ENCODE measurements around the gene MILR1. TPM values are rescaled to one million over a fixed set of nuclear protein-coding genes. Genes with fewer than 3 reads are reported as not detected.
A peak's percentile ranks its signal among the peaks of the same experiment; 100 is the strongest.

Gene MILR1
- total RNA-seq, 6 experiments from 2014 or later: 0.61 to 2.5 (median 1.5) TPM

DNA sequence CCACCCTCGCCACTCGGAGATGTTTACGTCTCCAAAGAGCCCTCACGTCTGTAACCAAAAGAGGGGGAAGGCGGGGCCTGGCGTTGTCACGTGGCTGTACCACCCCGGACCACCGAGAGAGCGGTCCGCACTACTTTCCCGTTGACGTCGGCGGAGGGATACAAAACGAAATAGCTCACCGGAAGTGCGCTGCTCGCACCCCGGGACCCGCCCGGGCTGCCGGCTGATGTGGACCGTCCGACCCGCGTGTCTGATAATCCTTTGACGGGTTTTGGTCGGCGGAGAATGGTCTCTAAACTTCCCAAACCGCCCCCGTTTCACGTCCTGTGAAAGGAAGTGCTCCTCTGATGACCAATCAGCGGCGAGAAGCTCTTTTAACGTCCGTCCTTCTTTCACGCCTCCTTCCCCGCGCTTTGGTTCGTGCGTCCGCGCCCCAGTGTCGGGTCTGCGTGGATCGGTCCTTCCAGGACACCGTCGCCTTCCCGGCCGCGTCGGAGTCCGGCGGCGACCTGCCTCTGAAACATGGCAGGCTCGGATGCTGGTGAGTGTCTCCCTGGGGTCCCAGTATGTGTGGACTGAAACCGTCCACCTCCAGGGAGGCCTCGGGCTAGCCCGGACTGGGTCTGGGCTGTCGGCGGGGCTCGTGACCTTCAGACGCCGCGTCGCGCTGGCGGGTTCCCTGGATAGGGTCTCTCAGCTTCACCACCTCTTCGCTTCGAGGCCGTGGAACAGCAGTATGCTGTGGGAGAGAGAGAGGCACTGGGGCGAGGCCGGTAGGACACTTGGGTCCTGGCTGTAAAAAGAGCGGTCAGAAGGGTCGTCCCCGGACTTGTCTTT is 57.9 kb downstream of the MILR1 start, which contains the start of gene CEP95:
Gene CEP95 (plus strand): TSS at position 402 of the 837 bp plus-strand sequence. CDS start 121 bp downstream, at position 523.
- peaks cover 26% of the 10 kb centered on the region for H3K27me3 Mint-ChIP-seq (ENCODE audit: insufficient read depth)
- DNase-seq: peak; percentile 98
- H3K27ac Mint-ChIP-seq: peak within 1 kb of the TSS; percentile 100
- H3K36me3 Mint-ChIP-seq (ENCODE audit: low read depth): peaks cover 64% of the 10 kb centered on the region
- H3K4me1 Mint-ChIP-seq (ENCODE audit: low read depth): peaks cover 44% of the 10 kb centered on the region
- H3K4me3 Mint-ChIP-seq: peak within 1 kb of the TSS; percentile 98
- TF ChIP-seq, protein P1, sequence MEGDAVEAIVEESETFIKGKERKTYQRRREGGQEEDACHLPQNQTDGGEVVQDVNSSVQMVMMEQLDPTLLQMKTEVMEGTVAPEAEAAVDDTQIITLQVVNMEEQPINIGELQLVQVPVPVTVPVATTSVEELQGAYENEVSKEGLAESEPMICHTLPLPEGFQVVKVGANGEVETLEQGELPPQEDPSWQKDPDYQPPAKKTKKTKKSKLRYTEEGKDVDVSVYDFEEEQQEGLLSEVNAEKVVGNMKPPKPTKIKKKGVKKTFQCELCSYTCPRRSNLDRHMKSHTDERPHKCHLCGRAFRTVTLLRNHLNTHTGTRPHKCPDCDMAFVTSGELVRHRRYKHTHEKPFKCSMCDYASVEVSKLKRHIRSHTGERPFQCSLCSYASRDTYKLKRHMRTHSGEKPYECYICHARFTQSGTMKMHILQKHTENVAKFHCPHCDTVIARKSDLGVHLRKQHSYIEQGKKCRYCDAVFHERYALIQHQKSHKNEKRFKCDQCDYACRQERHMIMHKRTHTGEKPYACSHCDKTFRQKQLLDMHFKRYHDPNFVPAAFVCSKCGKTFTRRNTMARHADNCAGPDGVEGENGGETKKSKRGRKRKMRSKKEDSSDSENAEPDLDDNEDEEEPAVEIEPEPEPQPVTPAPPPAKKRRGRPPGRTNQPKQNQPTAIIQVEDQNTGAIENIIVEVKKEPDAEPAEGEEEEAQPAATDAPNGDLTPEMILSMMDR (IDR thresholded peaks at IDR 0.05): no peak
- H3K9me3 Mint-ChIP-seq: peaks cover 9% of the 10 kb centered on the region; the same call in 1 of the 2 replicates

DNA sequence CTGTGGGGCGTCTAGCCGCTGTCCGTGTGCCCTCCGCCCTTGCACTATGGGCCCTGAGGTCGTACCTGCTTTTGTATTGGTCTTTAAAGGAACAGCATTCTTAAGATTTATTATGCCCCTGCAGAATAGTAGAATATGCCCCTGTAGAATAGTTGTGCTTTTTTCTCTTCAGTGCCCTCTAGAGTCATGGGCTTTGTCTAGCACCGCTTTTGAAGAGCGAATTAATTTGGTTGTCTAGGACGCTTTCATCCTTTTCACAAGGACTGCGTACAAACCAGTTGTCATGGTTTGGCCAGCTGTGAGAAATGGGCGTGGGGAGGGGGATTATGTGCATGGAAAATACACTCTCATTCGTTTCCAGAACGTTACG is 58.5 kb downstream of the MILR1 start:
- peaks cover 38% of the 10 kb centered on the region for H3K4me1 Mint-ChIP-seq (ENCODE audit: low read depth)
- H3K27me3 Mint-ChIP-seq (ENCODE audit: insufficient read depth): peaks cover 25% of the 10 kb centered on the region
- H3K9me3 Mint-ChIP-seq: peaks cover 9% of the 10 kb centered on the region; the same call in 1 of the 2 replicates
- H3K27ac Mint-ChIP-seq: peak overlapping the region; percentile 100
- peak; percentile 74 for DNase-seq
- peak overlapping the region; percentile 98 for H3K4me3 Mint-ChIP-seq
- peaks cover 60% of the 10 kb centered on the region for H3K36me3 Mint-ChIP-seq (ENCODE audit: low read depth)
- TF ChIP-seq, protein P1 (IDR thresholded peaks at IDR 0.05): peak; percentile 66

DNA sequence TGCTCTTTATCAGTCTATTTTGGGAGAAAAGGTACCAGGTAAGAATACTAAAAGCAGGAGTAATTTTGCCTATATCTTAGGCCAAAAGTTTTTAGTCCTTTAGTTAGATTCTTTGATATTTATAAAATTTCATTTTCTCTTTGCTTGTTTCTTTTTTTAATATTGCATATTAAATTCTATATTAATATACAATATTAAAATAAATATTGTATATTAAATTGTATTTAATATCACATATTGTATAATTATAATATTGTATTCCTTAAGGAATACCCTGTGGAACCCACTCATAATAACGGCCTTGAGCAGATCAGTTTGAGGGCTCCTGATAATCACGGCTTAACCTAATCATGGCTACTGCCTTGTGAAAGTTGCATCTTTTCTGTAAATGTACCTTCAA is 59.8 kb downstream of the MILR1 start:
- Mint-ChIP-seq H3K4me3 (peak overlapping the region; percentile 98), H3K9me3 (peaks cover 9% of the 10 kb centered on the region; the same call in 1 of the 2 replicates), H3K27ac (no peak overlapping the region), H3K27me3 (ENCODE audit: insufficient read depth) (peaks cover 25% of the 10 kb centered on the region), H3K4me1 (ENCODE audit: low read depth) (peaks cover 25% of the 10 kb centered on the region), H3K36me3 (ENCODE audit: low read depth) (peaks cover 52% of the 10 kb centered on the region)
- no peak for DNase-seq
- TF ChIP-seq, protein P1 (IDR thresholded peaks at IDR 0.05): no peak

DNA sequence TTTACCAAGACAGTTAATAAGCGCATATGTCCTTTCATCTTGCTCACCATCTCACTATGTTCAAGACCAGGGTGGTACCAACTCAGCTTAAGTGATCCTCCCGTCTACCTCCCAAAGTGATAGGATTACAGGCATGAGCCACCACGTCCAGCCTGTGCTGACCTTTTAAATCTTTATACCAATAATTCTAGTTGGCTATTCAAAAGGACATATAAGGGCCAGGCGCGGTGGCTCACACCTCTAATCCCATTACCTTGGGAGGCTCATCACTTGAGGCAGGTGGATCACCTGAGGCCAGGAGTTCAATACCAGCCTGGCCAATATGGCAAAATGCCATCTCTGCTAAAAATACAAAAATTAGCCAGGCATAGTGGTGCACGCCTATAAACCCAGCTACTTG is 60.3 kb downstream of the MILR1 start:
- peaks cover 9% of the 10 kb centered on the region; the same call in 1 of the 2 replicates for H3K9me3 Mint-ChIP-seq
- DNase-seq: no peak
- peak overlapping the region; percentile 37; the same call in 1 of the 2 replicates for H3K4me3 Mint-ChIP-seq
- TF ChIP-seq, protein P1 (IDR thresholded peaks at IDR 0.05): no peak
- H3K27me3 Mint-ChIP-seq (ENCODE audit: insufficient read depth): peaks cover 24% of the 10 kb centered on the region
- H3K27ac Mint-ChIP-seq: no peak overlapping the region
- H3K36me3 Mint-ChIP-seq (ENCODE audit: low read depth): peaks cover 49% of the 10 kb centered on the region
- H3K4me1 Mint-ChIP-seq (ENCODE audit: low read depth): peaks cover 20% of the 10 kb centered on the region

DNA sequence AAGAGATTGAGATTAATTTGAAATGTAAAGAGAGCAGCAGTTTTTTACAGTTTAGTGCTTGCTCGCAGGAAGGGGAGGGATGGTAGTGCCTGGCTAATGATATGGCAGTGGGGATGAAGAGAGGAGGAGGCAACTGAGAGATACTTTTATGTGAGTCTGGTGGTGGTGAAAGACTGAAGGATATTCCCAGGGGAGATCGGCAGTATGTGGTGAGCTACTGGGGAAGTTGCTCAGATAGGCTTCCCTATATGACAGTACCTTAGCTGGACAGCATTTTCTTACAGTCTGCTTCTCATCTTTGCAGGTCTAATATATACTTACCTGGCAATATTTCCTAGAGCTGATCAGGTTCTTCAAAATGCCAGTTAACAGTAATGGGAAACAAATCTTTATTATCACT is 66.5 kb downstream of the MILR1 start:
- TF ChIP-seq, protein P1 (IDR thresholded peaks at IDR 0.05): no peak
- H3K9me3 Mint-ChIP-seq: no peaks in the 10 kb centered on the region
- H3K27me3 Mint-ChIP-seq (ENCODE audit: insufficient read depth): peaks cover 2% of the 10 kb centered on the region; the same call in 1 of the 2 replicates
- H3K4me3 Mint-ChIP-seq: no peak overlapping the region
- no peak for DNase-seq
- H3K27ac Mint-ChIP-seq: no peak overlapping the region
- H3K36me3 Mint-ChIP-seq (ENCODE audit: low read depth): peaks cover 25% of the 10 kb centered on the region
- H3K4me1 Mint-ChIP-seq (ENCODE audit: low read depth): no peaks in the 10 kb centered on the region

Measured in HFFc6 (cell line).